Nephron progenitor cell (in vitro differentiated cells): ENCODE results near the gene CDK17.

Experiments used
- DNase-seq: peaks from one replicate; pipeline ENCODE4 v3.0.0; 2021
- H3K27ac Mint-ChIP-seq: 2 replicates; pipeline ENCODE4 v1.8.0; 2021; ENCODE audit warnings: mild to moderate bottlenecking, moderate library complexity, mixed read lengths
- H3K27me3 Mint-ChIP-seq: 2 replicates; pipeline ENCODE4 v1.8.0; 2021; ENCODE audit warnings: mild to moderate bottlenecking, low read depth, mixed read lengths; ENCODE audit not compliant: poor library complexity
- H3K36me3 Mint-ChIP-seq: 2 replicates; pipeline ENCODE4 v1.8.0; 2021; ENCODE audit warnings: low read depth, mixed read lengths
- H3K4me1 Mint-ChIP-seq: 2 replicates; pipeline ENCODE4 v1.8.0; 2021; ENCODE audit warnings: mixed read lengths
- H3K4me3 Mint-ChIP-seq: 2 replicates; pipeline ENCODE4 v1.8.0; 2021; ENCODE audit warnings: mild to moderate bottlenecking, moderate library complexity, mixed read lengths
- H3K9me3 Mint-ChIP-seq: 2 replicates; pipeline ENCODE4 v1.8.0; 2021; ENCODE audit warnings: mild to moderate bottlenecking, moderate library complexity, mixed read lengths
- CTCF ChIP-seq: fragments of 200-600 bp; sonication (generic); IDR thresholded peaks from 2 replicates; pipeline ENCODE4 v1.5.0; 2021; ENCODE audit warnings: antibody characterized with exemption

CDK17 gene

GRCh38 chr12:96258104-96258961 is 141.9 kb downstream of the CDK17 start:
- H3K36me3 Mint-ChIP-seq = peaks cover 39% of the 10 kb centered on the region
- no peaks in the 10 kb centered on the region for H3K9me3 Mint-ChIP-seq
- no peaks in the 10 kb centered on the region for H3K4me1 Mint-ChIP-seq
- H3K27me3 Mint-ChIP-seq = no peaks in the 10 kb centered on the region
- peak overlapping the region; percentile 73 for H3K27ac Mint-ChIP-seq
- H3K4me3 Mint-ChIP-seq = no peak overlapping the region
- TF ChIP-seq CTCF = no peak
- DNase-seq = peak; percentile 28

- Mint-ChIP-seq H3K9me3 (no peaks in the 10 kb centered on the region), H3K4me1 (no peaks in the 10 kb centered on the region), H3K27ac (no peak overlapping the region), H3K4me3 (no peak overlapping the region), H3K36me3 (peaks cover 38% of the 10 kb centered on the region), H3K27me3 (no peaks in the 10 kb centered on the region)
- no peak for TF ChIP-seq CTCF
- no peak for DNase-seq
Observed at GRCh38 chr12:96257550-96258103, 142.6 kb downstream of the CDK17 start.

- no peak for DNase-seq
- TF ChIP-seq CTCF = no peak
- H3K4me1 Mint-ChIP-seq = no peaks in the 10 kb centered on the region
- H3K4me3 Mint-ChIP-seq = no peak overlapping the region
- no peaks in the 10 kb centered on the region for H3K9me3 Mint-ChIP-seq
- H3K36me3 Mint-ChIP-seq = peaks cover 41% of the 10 kb centered on the region
- H3K27me3 Mint-ChIP-seq = no peaks in the 10 kb centered on the region
- H3K27ac Mint-ChIP-seq = no peak overlapping the region
Observed at GRCh38 chr12:96256672-96257361, 143.4 kb downstream of the CDK17 start.

- no peaks in the 10 kb centered on the region for H3K9me3 Mint-ChIP-seq
- no peak overlapping the region for H3K4me3 Mint-ChIP-seq
Observed at GRCh38 chr12:96255077-96255476, 145.2 kb downstream of the CDK17 start.

GRCh38 chr12:96250119-96250685 is 150.0 kb downstream of the CDK17 start:
- Mint-ChIP-seq H3K27ac (peak overlapping the region; percentile 96), H3K27me3 (no peaks in the 10 kb centered on the region), H3K4me3 (no peak overlapping the region), H3K36me3 (peaks cover 71% of the 10 kb centered on the region), H3K9me3 (no peaks in the 10 kb centered on the region), H3K4me1 (peaks cover 52% of the 10 kb centered on the region)
- no peak for TF ChIP-seq CTCF
- DNase-seq = no peak

More at GRCh38 chr12:96255077-96255476, 145.2 kb downstream of the CDK17 start:
- no peak for TF ChIP-seq CTCF
- no peaks in the 10 kb centered on the region for H3K27me3 Mint-ChIP-seq
- no peak for DNase-seq
- H3K27ac Mint-ChIP-seq = no peak overlapping the region
- peaks cover 41% of the 10 kb centered on the region for H3K36me3 Mint-ChIP-seq
- peaks cover 14% of the 10 kb centered on the region for H3K4me1 Mint-ChIP-seq
